OCI-LY1 (cell line): ENCODE results near the gene NUMB.
A peak's percentile ranks its signal among the peaks of the same experiment; 100 is the strongest.

Source experiments
- H2AFZ ChIP-seq: fragments of 200-600 bp; sonication (generic), shearing (Covaris generic); 2 replicates; pipeline ENCODE4 v1.6.0; 2014; ENCODE audit warnings: antibody characterized with exemption, mild to moderate bottlenecking, low read length
- H3F3A ChIP-seq: fragments of 200-600 bp; sonication (generic), shearing (Covaris generic); 2 replicates; pipeline ENCODE4 v1.6.0; 2014; ENCODE audit warnings: mild to moderate bottlenecking, antibody characterized with exemption, low read length, moderate library complexity; ENCODE audit not compliant: insufficient read depth
- H3K27ac ChIP-seq: fragments of 200-600 bp; sonication (generic); 2 replicates; pipeline ENCODE4 v1.5.1; 2014; ENCODE audit warnings: low read length, mixed run types, mild to moderate bottlenecking, low read depth; ENCODE audit not compliant: poor library complexity, severe bottlenecking
- H3K27me3 ChIP-seq: fragments of 200-600 bp; sonication (generic); 2 replicates; pipeline ENCODE4 v1.6.0; 2014; ENCODE audit warnings: antibody characterized with exemption, mild to moderate bottlenecking, low read length, moderate library complexity; ENCODE audit not compliant: insufficient read depth
- H3K36me3 ChIP-seq: fragments of 200-600 bp; sonication (generic); 2 replicates; pipeline ENCODE4 v1.6.1; 2014; ENCODE audit warnings: mild to moderate bottlenecking, antibody characterized with exemption, low read length, moderate library complexity, mixed read lengths; ENCODE audit not compliant: insufficient read depth
- H3K4me1 ChIP-seq: fragments of 200-600 bp; sonication (generic); 2 replicates; pipeline ENCODE4 v1.5.1; 2014; ENCODE audit warnings: mild to moderate bottlenecking, low read length, moderate library complexity; ENCODE audit not compliant: insufficient read depth, severe bottlenecking
- H3K4me2 ChIP-seq: fragments of 200-600 bp; sonication (generic), shearing (Covaris generic); 2 replicates; pipeline ENCODE4 v1.6.1; 2014; ENCODE audit warnings: low read length
- H3K4me3 ChIP-seq: fragments of 200-600 bp; sonication (generic); 2 replicates; pipeline ENCODE4 v1.5.1; 2014; ENCODE audit warnings: low read length, low read depth, mild to moderate bottlenecking, mixed read lengths; ENCODE audit not compliant: poor library complexity, severe bottlenecking
- H3K79me2 ChIP-seq: fragments of 200-600 bp; shearing (Covaris generic); 2 replicates; pipeline ENCODE4 v1.6.1; 2016; ENCODE audit warnings: mixed run types, low read length, mixed read lengths; ENCODE audit not compliant: insufficient read depth
- H3K9ac ChIP-seq: fragments of 200-600 bp; sonication (generic), shearing (Covaris generic); 2 replicates; pipeline ENCODE4 v1.6.1; 2014; ENCODE audit warnings: mild to moderate bottlenecking, low read length, mixed read lengths
- H3K9me2 ChIP-seq: fragments of 200-600 bp; sonication (generic), shearing (Covaris generic); 2 replicates; pipeline ENCODE4 v1.6.1; 2014; ENCODE audit warnings: low read depth, mild to moderate bottlenecking, low read length, mixed read lengths
- H3K9me3 ChIP-seq: fragments of 200-600 bp; shearing (Covaris generic); 2 replicates; pipeline ENCODE4 v1.6.1; 2014; ENCODE audit warnings: low read length, mixed read lengths
- H4K20me1 ChIP-seq: fragments of 200-600 bp; sonication (generic), shearing (Covaris generic); 2 replicates; pipeline ENCODE4 v1.6.0; 2016; ENCODE audit warnings: mild to moderate bottlenecking, low read length; ENCODE audit not compliant: insufficient read depth
- CTCF ChIP-seq: fragments of 200-600 bp; sonication (generic), shearing (Covaris generic); IDR thresholded peaks from 2 replicates; pipeline ENCODE4 v1.5.1; 2017; ENCODE audit warnings: mild to moderate bottlenecking, antibody characterized with exemption, low read length, moderate library complexity, mixed read lengths
- EZH2 ChIP-seq: fragments of 200-600 bp; sonication (generic), shearing (Covaris generic); IDR thresholded peaks from 2 replicates; pipeline ENCODE4 v1.8.0; 2017; ENCODE audit warnings: borderline replicate concordance, mixed run types, mild to moderate bottlenecking, antibody characterized with exemption, low read length, moderate library complexity, mixed read lengths

NUMB gene

GRCh38 chr14:73232984-73233383 is 225.4 kb downstream of the NUMB start:
- H3K79me2 ChIP-seq: no peaks in the 10 kb centered on the region
- no peak overlapping the region for H3K4me3 ChIP-seq
- no peaks in the 10 kb centered on the region for H4K20me1 ChIP-seq
- H3K9me3 ChIP-seq: no peaks in the 10 kb centered on the region
- no peaks in the 10 kb centered on the region for H3K36me3 ChIP-seq
- H3K9ac ChIP-seq: no peak overlapping the region
- no peaks in the 10 kb centered on the region for H3F3A ChIP-seq
- no peak overlapping the region for H3K4me2 ChIP-seq
- H3K27me3 ChIP-seq: peaks cover 3% of the 10 kb centered on the region; the same call in 1 of the 2 replicates
- TF ChIP-seq CTCF (no peak), EZH2 (no peak)
- H3K9me2 ChIP-seq: no peaks in the 10 kb centered on the region
- H3K27ac ChIP-seq: no peak overlapping the region
- no peak overlapping the region for H2AFZ ChIP-seq
- H3K4me1 ChIP-seq: peaks cover 10% of the 10 kb centered on the region

- Histone ChIP-seq H3K9me3 (no peaks in the 10 kb centered on the region), H3K9ac (no peak overlapping the region), H3K36me3 (no peaks in the 10 kb centered on the region), H3K27me3 (peaks cover 3% of the 10 kb centered on the region; the same call in 1 of the 2 replicates), H3F3A (no peaks in the 10 kb centered on the region), H3K79me2 (no peaks in the 10 kb centered on the region), H3K27ac (no peak overlapping the region), H3K9me2 (no peaks in the 10 kb centered on the region), H3K4me2 (no peak overlapping the region), H4K20me1 (no peaks in the 10 kb centered on the region), H2AFZ (no peak overlapping the region), H3K4me1 (peaks cover 2% of the 10 kb centered on the region), H3K4me3 (no peak overlapping the region)
- TF ChIP-seq CTCF: peak; percentile 62
- TF ChIP-seq EZH2: no peak
Observed at GRCh38 chr14:73231981-73232851, 226.1 kb downstream of the NUMB start.

GRCh38 chr14:73230051-73230450 is 228.3 kb downstream of the NUMB start:
- Histone ChIP-seq H3K36me3 (no peaks in the 10 kb centered on the region), H3K27ac (no peak overlapping the region), H3F3A (no peaks in the 10 kb centered on the region), H3K4me1 (peaks cover 2% of the 10 kb centered on the region), H3K27me3 (peaks cover 3% of the 10 kb centered on the region; the same call in 1 of the 2 replicates), H3K9me2 (no peaks in the 10 kb centered on the region), H3K79me2 (no peaks in the 10 kb centered on the region), H3K9me3 (no peaks in the 10 kb centered on the region), H3K4me3 (no peak overlapping the region), H3K9ac (no peak overlapping the region), H2AFZ (no peak overlapping the region), H3K4me2 (no peak overlapping the region), H4K20me1 (no peaks in the 10 kb centered on the region)
- TF ChIP-seq EZH2 (no peak), CTCF (no peak)
